AG04450 (cell line): ENCODE measurements around the gene NAGLU. TPM values are rescaled to one million over a fixed set of nuclear protein-coding genes. Genes with fewer than 3 reads are reported as not detected.

Source experiments
- CTCF ChIA-PET: fragments of 300-600, 350-600 bp; formaldehyde crosslinking; extraction: SDS; loops from one replicate; lab custom pipeline; 2022; ENCODE audit warnings: antibody characterized with exemption, inconsistent platforms; lab: Charles Lee
- POLR2A ChIA-PET: fragments of 350-600 bp; formaldehyde crosslinking; extraction: SDS; loops from one replicate; lab custom pipeline; 2021; ENCODE audit warnings: antibody characterized with exemption, inconsistent platforms; lab: Yijun Ruan, JAX
- DNase-seq: peaks from one replicate; pipeline ENCODE4 v3.0.0-alpha.2; 2011; ENCODE audit warnings: low read depth, low spot score
- H3K27ac ChIP-seq: one replicate; pipeline ENCODE4 v1.5.1; 2012; ENCODE audit warnings: low read depth, low read length, control low read depth
- H3K27me3 ChIP-seq: one replicate; pipeline ENCODE4 v1.6.0; 2012; ENCODE audit warnings: low read length; ENCODE audit not compliant: control insufficient read depth, insufficient read depth
- H3K4me3 ChIP-seq: 2 replicates; pipeline ENCODE4 v1.5.1; 2011; ENCODE audit warnings: mild to moderate bottlenecking, low read depth, low read length, control low read depth
- H3K9me3 ChIP-seq: 2 replicates; pipeline ENCODE4 v1.5.1; 2012; ENCODE audit warnings: low read length; ENCODE audit not compliant: control insufficient read depth, insufficient read depth
- CTCF ChIP-seq: IDR thresholded peaks from 2 replicates; pipeline ENCODE4 v1.5.1; 2011; ENCODE audit warnings: low read depth, low read length, control low read depth, inconsistent platforms
- polyA plus RNA-seq: library from polyadenylated mRNA; depleted of rRNA; stranded (reverse); fragments of >200 nt; gene quantifications from 2 replicates; pipeline ENCODE4 v1.2.3, GENCODE V29; 2011

NAGLU gene
- polyA plus RNA-seq, 1 experiment, result 11.9 TPM

GRCh38 chr17:42519546-42520491 is 16.2 kb upstream of the NAGLU start:
- POLR2A ChIA-PET, result interaction anchor here (0.7 to 3.9 kb wide), 14 partner anchors 10 to 325 kb away, joined by 3 to 68 read pairs (median 5); partner anchors contain the start of genes CAVIN1, GHDC, NAGLU and STAT3
- peak; percentile 99 for DNase-seq
- H3K27me3 ChIP-seq, result no peaks in the 10 kb centered on the region
- H3K9me3 ChIP-seq, result no peaks in the 10 kb centered on the region
- CTCF ChIA-PET, result interaction anchor here (0.6 to 2.8 kb wide), 6 partner anchors 7 to 297 kb away, joined by 4 to 9 read pairs (median 6); no protein-coding TSS in a partner anchor
- no peak for TF ChIP-seq CTCF
- H3K27ac ChIP-seq, result peak overlapping the region; percentile 100
- H3K4me3 ChIP-seq, result 0 out of 2 replicates have a peak overlapping the region, but pooled peaks have one; percentile 2

- CTCF ChIA-PET, result interaction anchor here (0.7 to 2.8 kb wide), 5 partner anchors 100 to 297 kb away, joined by 3 to 8 read pairs (median 5); no protein-coding TSS in a partner anchor
- Histone ChIP-seq H3K27me3 (no peaks in the 10 kb centered on the region), H3K4me3 (peak overlapping the region; percentile 17; the same call in 1 of the 2 replicates), H3K27ac (peak overlapping the region; percentile 100), H3K9me3 (no peaks in the 10 kb centered on the region)
- DNase-seq, result no peak
- peak; percentile 35 for TF ChIP-seq CTCF
- POLR2A ChIA-PET, result interaction anchor here (0.7 to 3.9 kb wide), 11 partner anchors 10 to 243 kb away, joined by 3 to 68 read pairs (median 5); partner anchors contain the start of genes CAVIN1, NAGLU and STAT3
These were observed 15.5 kb upstream of the NAGLU start for GRCh38 chr17:42520540-42520951.

GRCh38 chr17:42521036-42521435 is 15.0 kb upstream of the NAGLU start:
- CTCF ChIA-PET, result interaction anchor here (0.7 to 2.8 kb wide), 5 partner anchors 101 to 298 kb away, joined by 3 to 8 read pairs (median 5); no protein-coding TSS in a partner anchor
- H3K4me3 ChIP-seq, result no peak overlapping the region
- no peak for TF ChIP-seq CTCF

GRCh38 chr17:42521666-42522262 is 14.3 kb upstream of the NAGLU start:
- no peaks in the 10 kb centered on the region for H3K9me3 ChIP-seq
- CTCF ChIA-PET, result interaction anchor here (2.8 kb wide), 1 partner anchor 196 kb away, joined by 8 read pairs; no protein-coding TSS in a partner anchor
- POLR2A ChIA-PET, result interaction anchor here (3.7 kb wide), 1 partner anchor 15 kb away, joined by 17 read pairs; the partner anchor contains the start of gene NAGLU
- no peak for TF ChIP-seq CTCF
- H3K4me3 ChIP-seq, result no peak overlapping the region
- no peaks in the 10 kb centered on the region for H3K27me3 ChIP-seq
- DNase-seq, result no peak
- peak overlapping the region; percentile 100 for H3K27ac ChIP-seq

More at GRCh38 chr17:42521036-42521435, 15.0 kb upstream of the NAGLU start:
- Histone ChIP-seq H3K27ac (peak overlapping the region; percentile 100), H3K27me3 (no peaks in the 10 kb centered on the region), H3K9me3 (no peaks in the 10 kb centered on the region)
- POLR2A ChIA-PET, result interaction anchor here (1.5 to 3.9 kb wide), 4 partner anchors 15 to 111 kb away, joined by 3 to 68 read pairs (median 11); partner anchors contain the start of genes CAVIN1 and NAGLU
- no peak for DNase-seq
